Tibial nerve (tissue), 4 donors: ENCODE data around the gene OPN1LW. TPM values are rescaled to one million over a fixed set of nuclear protein-coding genes. Genes with fewer than 3 reads are reported as not detected.
"Not testable (repeated sequence)": the region's sequence is repeated elsewhere in the genome, so short reads cannot be mapped to it uniquely, and the experiment has no call there.

ENCODE experiments used
- DNase-seq, 2 donors: peaks; one replicate each; pipeline ENCODE4 v3.0.0-alpha.2; 2019; ENCODE audit warnings: low spot score in 2 of 2
- H3K27ac ChIP-seq, 4 donors: fragments of 200-600 bp; sonication (generic) in 3 of 4; one replicate each; pipeline ENCODE4 v1.5.1; 2017 to 2019; ENCODE audit warnings: mild to moderate bottlenecking in 1 of 4
- H3K27me3 ChIP-seq, 2 donors: fragments of 200-600 bp; sonication (generic) in 1 of 2; one replicate each; pipeline versions ENCODE4 v1.5.1 to v1.6.0; 2017 to 2019
- H3K36me3 ChIP-seq, 3 donors: fragments of 200-600 bp; sonication (generic); one replicate each; pipeline ENCODE4 v1.5.1; 2018 to 2019
- H3K4me1 ChIP-seq, 4 donors: fragments of 200-600 bp; sonication (generic) in 3 of 4; one replicate each; pipeline ENCODE4 v1.5.1; 2017 to 2019
- H3K4me3 ChIP-seq, 4 donors: fragments of 200-600 bp; sonication (generic) in 3 of 4; one replicate each; pipeline ENCODE4 v1.5.1; 2017 to 2019; ENCODE audit warnings: mild to moderate bottlenecking in 1 of 4, moderate library complexity in 1 of 4
- H3K9me3 ChIP-seq, 4 donors: fragments of 200-600 bp; sonication (generic) in 3 of 4; one replicate each; pipeline ENCODE4 v1.5.1; 2017 to 2019
- CTCF ChIP-seq, 5 experiments: fragments of 200-600 bp in 3 of 5; fragments of 450-650 bp in 2 of 5; sonication (generic) in 3 of 5; IDR thresholded peaks; one replicate each; pipeline ENCODE4 v1.5.1; 2016 to 2019; ENCODE audit warnings: antibody characterized with exemption in 5 of 5, mild to moderate bottlenecking in 3 of 5, moderate library complexity in 2 of 5
- EP300 ChIP-seq, 2 donors: sonication (generic); formaldehyde crosslinking; IDR thresholded peaks; one replicate each; pipeline ENCODE4 v1.6.1; 2017; ENCODE audit warnings: antibody characterized with exemption in 2 of 2, mild to moderate bottlenecking in 1 of 2
- POLR2A ChIP-seq, 2 donors: fragments of 450-650 bp; IDR thresholded peaks; one replicate each; pipeline ENCODE4 v1.6.1; 2017; ENCODE audit warnings: antibody characterized with exemption in 2 of 2, mild to moderate bottlenecking in 2 of 2, moderate library complexity in 2 of 2
- WGBS, 2 donors: methylation state at CpG; one replicate each; pipeline ENCODE4 v1.1.5; 2018; 5-methylcytosine and 5-hydroxymethylcytosine counted together
- total RNA-seq, 4 donors: library from RNA; depleted of rRNA; stranded (reverse); fragments of >200 nt; gene quantifications; one replicate each; pipeline ENCODE4 v1.1.0, GENCODE V29; 2016

The OPN1LW gene
- total RNA-seq, 4 donors from 2014 or later = not detected

- no peak overlapping the region for H3K27ac ChIP-seq
These were observed 1.7 kb upstream of the OPN1LW start for GRCh38 chrX:154142386-154142785.

GRCh38 chrX:154142950-154143745 is 895 bp upstream of the OPN1LW start:
- no peak overlapping the region for H3K4me3 ChIP-seq
- no peaks in the 10 kb centered on the region for H3K4me1 ChIP-seq
- TF ChIP-seq POLR2A (IDR thresholded peaks at IDR 0.05) = no peak
- TF ChIP-seq CTCF (IDR thresholded peaks at IDR 0.05) = no peak
- no peak for TF ChIP-seq EP300 (IDR thresholded peaks at IDR 0.05)
- H3K27me3 ChIP-seq = no peaks in the 10 kb centered on the region
- no peaks in the 10 kb centered on the region for H3K9me3 ChIP-seq
- no peaks in the 10 kb centered on the region for H3K36me3 ChIP-seq
- H3K27ac ChIP-seq = no peak overlapping the region
- 88 to 94% methylated on average over 18 to 23 of the region's 23 CpGs for WGBS, 2 donors
- no peak for DNase-seq

More at GRCh38 chrX:154142386-154142785, 1.7 kb upstream of the OPN1LW start:
- no peak overlapping the region for H3K4me3 ChIP-seq
- WGBS, 2 donors = 90 to 96% methylated on average over 8 of the region's 8 CpGs
- no peaks in the 10 kb centered on the region for H3K27me3 ChIP-seq
- H3K4me1 ChIP-seq = no peaks in the 10 kb centered on the region
- DNase-seq = no peak
- TF ChIP-seq POLR2A (IDR thresholded peaks at IDR 0.05) (no peak), EP300 (IDR thresholded peaks at IDR 0.05) (no peak), CTCF (IDR thresholded peaks at IDR 0.05) (no peak)
- H3K9me3 ChIP-seq = no peaks in the 10 kb centered on the region
- no peaks in the 10 kb centered on the region for H3K36me3 ChIP-seq

- not testable (repeated sequence) for H3K4me1 ChIP-seq, DNase-seq, H3K4me3 ChIP-seq, H3K27me3 ChIP-seq, H3K9me3 ChIP-seq, H3K36me3 ChIP-seq, H3K27ac ChIP-seq
- WGBS, 2 donors = 75 to 100% methylated on average over 1 of the region's 6 CpGs
These were observed 7.0 kb downstream of the OPN1LW start for GRCh38 chrX:154151030-154151429.

- H3K4me3 ChIP-seq, H3K27ac ChIP-seq, H3K36me3 ChIP-seq, H3K27me3 ChIP-seq, DNase-seq, H3K4me1 ChIP-seq, H3K9me3 ChIP-seq: not testable (repeated sequence)
- 93 to 96% methylated on average over 5 to 10 of the region's 11 CpGs for WGBS, 2 donors
These were observed 12.2 kb downstream of the OPN1LW start for GRCh38 chrX:154156221-154156620.

GRCh38 chrX:154157207-154157606 is 13.2 kb downstream of the OPN1LW start:
- not testable (repeated sequence) for H3K4me1 ChIP-seq, H3K27me3 ChIP-seq, H3K36me3 ChIP-seq, H3K4me3 ChIP-seq, DNase-seq, H3K9me3 ChIP-seq, H3K27ac ChIP-seq
- no CpG with 5 or more reads among the region's 2 CpGs for WGBS, 2 donors

- not testable (repeated sequence) for DNase-seq, H3K9me3 ChIP-seq, H3K36me3 ChIP-seq, H3K27me3 ChIP-seq, H3K4me3 ChIP-seq, H3K27ac ChIP-seq, H3K4me1 ChIP-seq
- WGBS, 2 donors = no CpG with 5 or more reads among the region's 15 CpGs
These were observed 15.3 kb downstream of the OPN1LW start for GRCh38 chrX:154159345-154159744.

GRCh38 chrX:154164902-154165301 is 20.9 kb downstream of the OPN1LW start:
- H3K4me1 ChIP-seq, H3K4me3 ChIP-seq, H3K27me3 ChIP-seq, H3K27ac ChIP-seq, H3K9me3 ChIP-seq, DNase-seq, H3K36me3 ChIP-seq: not testable (repeated sequence)
- no CpG with 5 or more reads among the region's 8 CpGs for WGBS, 2 donors

GRCh38 chrX:154168384-154168783 is 24.3 kb downstream of the OPN1LW start:
- no CpG with 5 or more reads among the region's 13 CpGs for WGBS, 2 donors
- not testable (repeated sequence) for H3K27me3 ChIP-seq, H3K4me1 ChIP-seq, H3K27ac ChIP-seq, H3K9me3 ChIP-seq, DNase-seq, H3K36me3 ChIP-seq, H3K4me3 ChIP-seq

GRCh38 chrX:154172535-154172943 is 28.5 kb downstream of the OPN1LW start:
- H3K4me3 ChIP-seq, H3K27me3 ChIP-seq, DNase-seq, H3K4me1 ChIP-seq, H3K9me3 ChIP-seq, H3K36me3 ChIP-seq, H3K27ac ChIP-seq: not testable (repeated sequence)
- WGBS, 2 donors = no CpG with 5 or more reads among the region's 11 CpGs

- WGBS, 2 donors = no CpG with 5 or more reads among the region's 10 CpGs
- DNase-seq = not testable (repeated sequence)
These were observed 30.3 kb downstream of the OPN1LW start for GRCh38 chrX:154174356-154174755.

GRCh38 chrX:154182296-154182695 is 38.3 kb downstream of the OPN1LW start, which contains the start of gene OPN1MW:
Gene OPN1MW (plus strand): TSS chrX:154182596. CDS start chrX:154182678, 82 bp downstream.
- H3K4me1 ChIP-seq, H3K36me3 ChIP-seq, H3K27ac ChIP-seq, H3K4me3 ChIP-seq, DNase-seq, H3K9me3 ChIP-seq, H3K27me3 ChIP-seq: not testable (repeated sequence)
- no CpG with 5 or more reads among the region's 14 CpGs for WGBS, 2 donors

More at GRCh38 chrX:154174356-154174755, 30.3 kb downstream of the OPN1LW start:
- not testable (repeated sequence) for H3K27ac ChIP-seq, H3K9me3 ChIP-seq, H3K4me1 ChIP-seq, H3K4me3 ChIP-seq, H3K36me3 ChIP-seq, H3K27me3 ChIP-seq
